Thoracic aorta (tissue), 2 donors: Measurements from ENCODE around the gene B4GALT7. TPM values are rescaled to one million over a fixed set of nuclear protein-coding genes. Genes with fewer than 3 reads are reported as not detected.

ENCODE experiments used
- total RNA-seq, 2 donors: library from RNA; depleted of rRNA; stranded (reverse); fragments of >200 nt; gene quantifications; one replicate each; pipeline versions ENCODE4 v1.1.0 to v1.2.3, GENCODE V29; 2016

B4GALT7 gene
- total RNA-seq, 2 donors from 2014 or later, result 17.8 to 29.8 TPM

Other genes starting within 250 kb of the B4GALT7 start
- 100 to 1,000 TPM; 159 to 167 TPM for gene LMAN2, start 248.5 kb upstream of the B4GALT7 start, total RNA-seq
- 10 to 100 TPM in 1 of 2 donors, 1 to 10 TPM in 1; 4.9 to 12.6 TPM for gene RGS14, start 242.2 kb upstream of the B4GALT7 start, total RNA-seq
- not detected for gene SLC34A1, start 215.7 kb upstream of the B4GALT7 start, total RNA-seq
- gene PFN3, start 199.5 kb upstream of the B4GALT7 start, total RNA-seq, result not detected
- gene F12, start 190.6 kb upstream of the B4GALT7 start, total RNA-seq, result not detected
- 10 to 100 TPM; 27.3 to 33.3 TPM for gene GRK6, start 173.5 kb upstream of the B4GALT7 start, total RNA-seq
- gene PRR7, start 153.3 kb upstream of the B4GALT7 start, total RNA-seq, result 10 to 100 TPM in 1 of 2 donors, 1 to 10 TPM in 1; 4.1 to 11.0 TPM
- gene DBN1, start 126.5 kb upstream of the B4GALT7 start, total RNA-seq, result 100 to 1,000 TPM in 1 of 2 donors, 10 to 100 TPM in 1; 91.2 to 132 TPM
- 100 to 1,000 TPM; 626 to 891 TPM for gene PDLIM7, start 102.5 kb upstream of the B4GALT7 start, total RNA-seq
- gene DOK3, start 90.3 kb upstream of the B4GALT7 start, total RNA-seq, result 10 to 100 TPM; 20.5 to 35.6 TPM
- gene DDX41, start 83.2 kb upstream of the B4GALT7 start, total RNA-seq, result 100 to 1,000 TPM in 1 of 2 donors, 10 to 100 TPM in 1; 53.7 to 138 TPM
- gene FAM193B, start 45.6 kb upstream of the B4GALT7 start, total RNA-seq, result 100 to 1,000 TPM in 1 of 2 donors, 10 to 100 TPM in 1; 76.6 to 103 TPM
- gene TMED9, start 7.9 kb upstream of the B4GALT7 start, total RNA-seq, result 100 to 1,000 TPM; 103 to 119 TPM
- gene FAM153A, start 182.8 kb downstream of the B4GALT7 start, total RNA-seq, result 1 to 10 TPM; 1.5 to 2.0 TPM